Measurements from ENCODE around the gene CCNJL. TPM values are rescaled to one million over a fixed set of nuclear protein-coding genes. Genes with fewer than 3 reads are reported as not detected.
A peak's percentile ranks its signal among the peaks of the same experiment; 100 is the strongest.

The CCNJL gene
- total and polyA plus RNA-seq, 3 experiments from 2014 or later = not detected

DNA sequence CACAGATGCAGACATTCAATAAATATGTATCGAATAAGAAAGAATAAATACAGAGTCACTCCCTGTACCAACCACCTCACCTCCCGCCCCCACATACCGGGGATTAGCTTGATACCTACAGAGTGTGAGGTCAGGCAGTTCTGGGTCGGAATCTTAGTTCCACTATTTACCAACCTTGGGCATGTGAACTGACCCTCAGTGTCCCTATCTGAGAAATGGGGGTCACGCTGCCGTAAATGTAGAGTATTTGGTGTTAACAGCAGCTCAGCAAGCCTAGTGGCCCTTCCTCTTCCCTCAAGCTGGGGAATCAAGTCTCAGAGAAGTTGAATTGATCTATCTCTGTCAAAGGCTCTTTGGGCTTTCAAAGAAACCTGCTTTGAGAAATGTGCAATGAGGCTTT is 25.4 kb downstream of the CCNJL start:
- no peak overlapping the region for H3K27ac ChIP-seq (ENCODE audit: low read depth, low read length)
- no peaks in the 10 kb centered on the region for H3K36me3 ChIP-seq (ENCODE audit: insufficient read depth, low read length)
- H3K4me3 Mint-ChIP-seq = no peak overlapping the region
- ChIA-PET POLR2A (no interaction called here), CTCF (no interaction called here)
- no peaks in the 10 kb centered on the region for H3K9me3 ChIP-seq (ENCODE audit: low read length)
- H3K27ac Mint-ChIP-seq = no peak overlapping the region
- peaks cover 0 to 2% (median 0%) of the 10 kb centered on the region in 3 donors for H3K36me3 Mint-ChIP-seq
- H3K27me3 ChIP-seq (ENCODE audit: insufficient read depth, low read length, poor library complexity, severe bottlenecking) = no peaks in the 10 kb centered on the region
- H3K9me3 Mint-ChIP-seq = no peaks in the 10 kb centered on the region
- peaks cover 2 to 30% of the 10 kb centered on the region in 2 donors for H3K27me3 Mint-ChIP-seq
- no peaks in the 10 kb centered on the region for H3K4me1 ChIP-seq (ENCODE audit: insufficient read depth, low read length)
- DNase-seq = no peak
- H3K4me1 Mint-ChIP-seq = no peaks in the 10 kb centered on the region
- no peak overlapping the region for H3K4me3 ChIP-seq (ENCODE audit: low read length)

DNA sequence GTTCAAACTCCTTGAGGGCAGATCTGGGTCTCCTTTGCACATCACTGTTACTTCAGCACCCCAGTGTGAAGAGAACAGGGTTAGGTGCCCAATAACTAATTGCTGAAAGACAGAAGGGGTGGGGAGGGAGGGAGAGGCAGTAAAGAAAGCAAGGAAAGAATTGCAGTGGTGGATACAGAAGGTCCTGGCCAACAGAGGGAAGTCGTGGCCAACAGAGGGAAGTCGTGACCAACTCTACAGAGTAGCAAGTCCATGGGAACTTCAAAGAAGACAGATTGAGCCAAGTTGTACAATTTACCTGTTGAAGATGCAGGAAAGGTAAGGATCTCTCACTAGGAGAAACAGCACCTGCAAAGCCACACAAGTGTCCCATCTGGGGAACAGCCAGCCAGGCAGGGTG is 27.0 kb downstream of the CCNJL start:
- Histone ChIP-seq H3K36me3 (ENCODE audit: insufficient read depth, low read length) (no peaks in the 10 kb centered on the region), H3K27me3 (ENCODE audit: insufficient read depth, low read length, poor library complexity, severe bottlenecking) (no peaks in the 10 kb centered on the region), H3K4me1 (ENCODE audit: insufficient read depth, low read length) (no peaks in the 10 kb centered on the region), H3K27ac (ENCODE audit: low read depth, low read length) (no peak overlapping the region), H3K9me3 (ENCODE audit: low read length) (no peaks in the 10 kb centered on the region), H3K4me3 (ENCODE audit: low read length) (no peak overlapping the region)
- Mint-ChIP-seq H3K27me3 (peaks cover 2 to 32% of the 10 kb centered on the region in 2 donors), H3K4me3 (no peak overlapping the region), H3K4me1 (no peaks in the 10 kb centered on the region), H3K9me3 (no peaks in the 10 kb centered on the region), H3K36me3 (peaks cover 0 to 2% (median 0%) of the 10 kb centered on the region in 3 donors), H3K27ac (no peak overlapping the region)
- DNase-seq = no peak
- CTCF ChIA-PET = no interaction called here
- POLR2A ChIA-PET = no interaction called here

DNA sequence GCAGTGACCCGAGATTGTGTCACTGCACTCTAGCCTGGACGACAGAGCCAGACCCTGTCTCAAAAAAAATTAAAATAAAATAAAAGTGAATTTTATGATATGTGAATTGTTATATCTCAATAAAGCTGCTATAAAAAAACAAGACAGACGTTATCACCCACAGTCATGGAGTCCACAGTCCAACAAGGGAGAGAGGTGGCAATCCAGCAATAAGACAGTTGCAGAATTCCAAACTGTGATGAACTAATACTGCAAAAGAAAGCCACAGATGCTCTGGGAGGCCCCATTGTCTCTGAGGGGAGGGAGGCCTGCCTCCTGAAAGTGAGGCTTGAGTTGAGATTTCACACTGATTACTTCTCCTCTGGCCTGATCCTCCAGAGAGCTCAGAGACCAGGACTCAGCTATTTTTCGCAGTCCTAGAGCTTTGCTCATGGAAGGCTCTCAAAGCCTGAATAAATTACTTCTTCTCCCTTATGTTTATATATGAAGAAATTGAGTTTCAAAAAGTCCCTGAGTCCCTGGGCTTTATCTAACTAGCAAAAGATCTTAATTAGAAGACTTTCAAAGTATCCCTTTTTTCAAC is 28.0 kb downstream of the CCNJL start:
- Mint-ChIP-seq H3K4me1 (no peaks in the 10 kb centered on the region), H3K36me3 (peaks cover 0 to 2% (median 0%) of the 10 kb centered on the region in 3 donors), H3K27ac (no peak overlapping the region), H3K27me3 (peaks cover 2 to 34% of the 10 kb centered on the region in 2 donors), H3K4me3 (no peak overlapping the region), H3K9me3 (no peaks in the 10 kb centered on the region)
- H3K9me3 ChIP-seq (ENCODE audit: low read length) = no peaks in the 10 kb centered on the region
- H3K27me3 ChIP-seq (ENCODE audit: insufficient read depth, low read length, poor library complexity, severe bottlenecking) = no peaks in the 10 kb centered on the region
- H3K36me3 ChIP-seq (ENCODE audit: insufficient read depth, low read length) = no peaks in the 10 kb centered on the region
- CTCF ChIA-PET = no interaction called here
- H3K4me3 ChIP-seq (ENCODE audit: low read length) = no peak overlapping the region
- POLR2A ChIA-PET = no interaction called here
- DNase-seq = no peak
- H3K4me1 ChIP-seq (ENCODE audit: insufficient read depth, low read length) = no peaks in the 10 kb centered on the region
- no peak overlapping the region for H3K27ac ChIP-seq (ENCODE audit: low read depth, low read length)

DNA sequence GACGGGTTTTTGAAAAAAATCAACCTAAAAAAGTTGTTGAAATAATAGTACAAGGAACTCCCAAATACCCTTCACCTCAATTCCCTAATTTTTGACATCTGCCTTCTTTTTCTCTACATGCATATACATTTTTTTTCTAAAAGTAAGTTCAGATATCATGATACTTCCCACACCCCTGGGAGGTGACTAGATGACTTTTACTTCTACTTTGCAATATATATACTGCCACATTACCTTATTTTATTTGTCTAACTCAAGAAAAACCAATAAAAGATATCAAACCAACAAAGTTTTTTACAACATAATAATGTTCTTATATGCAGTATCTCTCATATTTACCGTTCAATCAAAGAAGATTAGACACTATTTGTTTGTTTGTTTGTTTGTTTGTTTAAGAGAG is 31.1 kb downstream of the CCNJL start:
- H3K4me3 ChIP-seq (ENCODE audit: low read length) = no peak overlapping the region
- Mint-ChIP-seq H3K36me3 (peaks cover 0 to 2% (median 0%) of the 10 kb centered on the region in 3 donors), H3K9me3 (no peaks in the 10 kb centered on the region), H3K4me1 (no peaks in the 10 kb centered on the region), H3K4me3 (no peak overlapping the region), H3K27ac (no peak overlapping the region), H3K27me3 (peaks cover 2 to 23% of the 10 kb centered on the region in 2 donors)
- CTCF ChIA-PET = no interaction called here
- no peaks in the 10 kb centered on the region for H3K36me3 ChIP-seq (ENCODE audit: insufficient read depth, low read length)
- H3K27me3 ChIP-seq (ENCODE audit: insufficient read depth, low read length, poor library complexity, severe bottlenecking) = no peaks in the 10 kb centered on the region
- DNase-seq = no peak
- H3K4me1 ChIP-seq (ENCODE audit: insufficient read depth, low read length) = no peaks in the 10 kb centered on the region
- H3K9me3 ChIP-seq (ENCODE audit: low read length) = no peaks in the 10 kb centered on the region
- H3K27ac ChIP-seq (ENCODE audit: low read depth, low read length) = no peak overlapping the region
- POLR2A ChIA-PET = no interaction called here

DNA sequence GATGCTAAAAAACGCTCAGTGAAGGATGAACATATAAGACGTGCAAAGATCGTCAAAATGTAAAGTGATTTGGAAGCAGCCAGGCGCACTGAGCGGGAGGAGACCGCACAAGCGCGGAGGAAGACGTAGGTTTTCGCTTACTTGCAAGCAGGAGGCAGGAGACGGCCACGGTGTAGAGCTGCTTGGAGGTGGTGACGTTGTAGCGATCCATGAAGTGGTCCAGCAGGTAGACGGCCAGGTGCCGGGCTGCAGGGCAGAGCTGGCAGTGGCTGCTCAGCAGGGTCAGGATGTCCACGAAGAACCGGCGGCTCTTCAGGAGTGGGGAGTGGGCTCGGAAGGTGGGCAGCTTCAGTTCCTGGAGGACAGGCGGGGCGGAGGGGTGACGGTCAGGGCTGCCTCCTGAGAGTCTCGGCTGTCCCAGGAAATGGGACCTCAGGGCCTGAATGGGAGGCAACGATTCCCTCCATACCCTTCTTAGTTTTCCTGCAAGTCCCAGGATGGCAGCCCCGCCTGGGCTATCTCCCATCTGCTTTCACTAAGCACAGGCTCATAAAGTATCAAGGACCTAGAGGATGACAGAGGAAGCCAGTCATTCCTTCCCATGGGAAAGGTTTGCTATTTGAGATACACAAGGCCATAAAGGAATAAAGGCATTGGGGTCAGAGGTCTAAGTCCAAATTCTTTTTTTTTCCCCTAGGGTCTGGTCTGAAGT is 31.8 kb downstream of the CCNJL start:
- Mint-ChIP-seq H3K27ac (no peak overlapping the region), H3K36me3 (peaks cover 0 to 2% (median 0%) of the 10 kb centered on the region in 3 donors), H3K4me3 (no peak overlapping the region), H3K27me3 (peaks cover 0 to 22% of the 10 kb centered on the region in 2 donors), H3K4me1 (no peaks in the 10 kb centered on the region), H3K9me3 (no peaks in the 10 kb centered on the region)
- CTCF ChIA-PET = no interaction called here
- no peaks in the 10 kb centered on the region for H3K9me3 ChIP-seq (ENCODE audit: low read length)
- H3K27me3 ChIP-seq (ENCODE audit: insufficient read depth, low read length, poor library complexity, severe bottlenecking) = no peaks in the 10 kb centered on the region
- no peak overlapping the region for H3K27ac ChIP-seq (ENCODE audit: low read depth, low read length)
- H3K4me3 ChIP-seq (ENCODE audit: low read length) = no peak overlapping the region
- DNase-seq = no peak
- H3K36me3 ChIP-seq (ENCODE audit: insufficient read depth, low read length) = no peaks in the 10 kb centered on the region
- H3K4me1 ChIP-seq (ENCODE audit: insufficient read depth, low read length) = no peaks in the 10 kb centered on the region
- POLR2A ChIA-PET = no interaction called here

DNA sequence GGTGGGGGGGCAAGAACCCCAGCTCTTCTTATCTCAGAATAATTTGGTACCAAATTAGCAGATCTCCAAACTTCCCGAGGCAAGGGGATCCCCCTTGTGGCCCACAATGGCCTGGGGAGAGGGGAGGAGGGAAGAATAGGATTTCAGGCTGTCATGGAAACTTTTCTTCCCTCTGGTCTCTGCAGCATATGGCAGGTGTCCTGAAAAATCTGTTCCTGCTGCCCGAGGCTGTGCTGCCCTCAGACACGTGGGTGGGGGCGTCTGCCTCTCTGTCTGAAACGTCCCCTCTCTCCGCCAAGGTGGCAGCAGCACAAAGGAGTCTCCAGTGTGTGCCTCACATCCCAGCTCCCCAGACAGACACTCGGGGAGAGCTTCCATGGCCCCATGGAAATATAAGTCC is 34.0 kb downstream of the CCNJL start:
- Mint-ChIP-seq H3K27me3 (peaks cover 0 to 13% of the 10 kb centered on the region in 2 donors), H3K4me1 (no peaks in the 10 kb centered on the region), H3K4me3 (no peak overlapping the region), H3K9me3 (no peaks in the 10 kb centered on the region), H3K36me3 (no peaks in the 10 kb centered on the region), H3K27ac (no peak overlapping the region)
- no peak for DNase-seq
- Histone ChIP-seq H3K4me1 (ENCODE audit: insufficient read depth, low read length) (no peaks in the 10 kb centered on the region), H3K9me3 (ENCODE audit: low read length) (no peaks in the 10 kb centered on the region), H3K36me3 (ENCODE audit: insufficient read depth, low read length) (no peaks in the 10 kb centered on the region), H3K27ac (ENCODE audit: low read depth, low read length) (no peak overlapping the region), H3K4me3 (ENCODE audit: low read length) (no peak overlapping the region), H3K27me3 (ENCODE audit: insufficient read depth, low read length, poor library complexity, severe bottlenecking) (no peaks in the 10 kb centered on the region)
- ChIA-PET POLR2A (no interaction called here), CTCF (no interaction called here)

GRCh38 chr5:160274483-160274931 is 37.9 kb downstream of the CCNJL start:
- H3K27me3 ChIP-seq (ENCODE audit: insufficient read depth, low read length, poor library complexity, severe bottlenecking) = no peaks in the 10 kb centered on the region
- no peaks in the 10 kb centered on the region for H3K36me3 Mint-ChIP-seq
- no peak overlapping the region for H3K4me3 ChIP-seq (ENCODE audit: low read length)
- H3K9me3 ChIP-seq (ENCODE audit: low read length) = no peaks in the 10 kb centered on the region
- no peaks in the 10 kb centered on the region for H3K4me1 ChIP-seq (ENCODE audit: insufficient read depth, low read length)
- H3K9me3 Mint-ChIP-seq = no peaks in the 10 kb centered on the region
- ChIA-PET CTCF (no interaction called here), POLR2A (no interaction called here)
- H3K36me3 ChIP-seq (ENCODE audit: insufficient read depth, low read length) = no peaks in the 10 kb centered on the region
- no peak for DNase-seq
- H3K4me3 Mint-ChIP-seq = peak overlapping the region in 1 of 7 donors; percentile 13
- no peak overlapping the region for H3K27ac ChIP-seq (ENCODE audit: low read depth, low read length)
- H3K27ac Mint-ChIP-seq = no peak overlapping the region
- peaks cover 0 to 3% (median 3%) of the 10 kb centered on the region in 3 donors for H3K4me1 Mint-ChIP-seq
- peaks cover 7 to 9% of the 10 kb centered on the region in 2 donors for H3K27me3 Mint-ChIP-seq

- POLR2A ChIA-PET = interaction anchor here (0.5 kb wide), 1 partner anchor 77 kb away, joined by 5 read pairs; no protein-coding TSS in a partner anchor
- H3K4me3 ChIP-seq (ENCODE audit: low read length) = no peak overlapping the region
- DNase-seq = no peak
- H3K36me3 ChIP-seq (ENCODE audit: insufficient read depth, low read length) = no peaks in the 10 kb centered on the region
- no peak overlapping the region for H3K27ac Mint-ChIP-seq
- CTCF ChIA-PET = no interaction called here
- H3K36me3 Mint-ChIP-seq = no peaks in the 10 kb centered on the region
- peaks cover 9 to 12% of the 10 kb centered on the region in 2 donors for H3K27me3 Mint-ChIP-seq
- no peak overlapping the region for H3K4me3 Mint-ChIP-seq
- no peaks in the 10 kb centered on the region for H3K4me1 ChIP-seq (ENCODE audit: insufficient read depth, low read length)
- H3K27ac ChIP-seq (ENCODE audit: low read depth, low read length) = no peak overlapping the region
- H3K9me3 Mint-ChIP-seq = no peaks in the 10 kb centered on the region
- peaks cover 0 to 3% (median 3%) of the 10 kb centered on the region in 3 donors for H3K4me1 Mint-ChIP-seq
- no peaks in the 10 kb centered on the region for H3K27me3 ChIP-seq (ENCODE audit: insufficient read depth, low read length, poor library complexity, severe bottlenecking)
- H3K9me3 ChIP-seq (ENCODE audit: low read length) = no peaks in the 10 kb centered on the region
These were observed 39.5 kb downstream of the CCNJL start for GRCh38 chr5:160272889-160273288.
